NCI-H748 (cell line): ENCODE results near the gene BBC3.
A peak's percentile ranks its signal among the peaks of the same experiment; 100 is the strongest.

Experiments
- DNase-seq: peaks from one replicate; lab custom pipeline; 2025; ENCODE audit not compliant: unreplicated experiment; lab: John Stamatoyannopoulos, UW

Gene BBC3

GRCh38 chr19:47232422-47233211, 1.6 kb upstream of the BBC3 start:
- no peak for DNase-seq

DNA sequence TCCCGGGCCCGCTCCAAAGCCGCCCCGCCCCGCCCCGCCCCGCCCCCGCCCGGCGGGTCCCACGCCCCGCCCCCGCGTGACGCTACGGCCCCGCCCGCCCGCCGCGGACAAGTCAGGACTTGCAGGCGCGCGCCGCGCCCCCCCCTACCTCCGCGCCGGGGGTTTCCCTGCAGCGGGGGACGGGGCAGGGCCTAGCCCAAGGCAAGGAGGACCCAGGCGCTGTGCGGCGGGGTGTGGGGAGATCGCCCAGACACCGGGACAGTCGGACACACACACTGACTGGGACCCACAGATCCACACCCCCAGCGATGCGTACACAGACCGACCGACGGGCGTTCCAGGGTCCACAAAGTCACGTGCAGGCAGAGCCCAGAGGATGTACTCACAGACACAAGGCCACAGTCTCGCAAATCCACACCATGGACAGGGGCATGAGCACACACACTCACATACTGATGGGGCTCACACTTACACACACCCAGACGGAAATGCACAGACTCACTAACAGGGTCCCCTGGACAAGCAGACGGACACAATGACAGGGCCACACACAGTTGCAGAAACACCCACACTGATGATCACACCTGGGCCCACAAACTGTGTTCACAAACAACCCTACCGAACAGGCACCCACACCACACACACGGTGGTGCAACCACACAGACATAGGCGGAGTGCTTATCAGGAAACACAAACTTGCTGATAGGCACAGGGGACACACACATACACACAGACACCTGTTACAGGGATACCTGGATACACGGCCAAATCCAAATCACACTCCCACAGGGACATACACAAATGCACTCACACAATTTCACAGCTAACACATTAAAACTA, 436 bp upstream of the BBC3 start:
- DNase-seq: peak; percentile 92

GRCh38 chr19:47230054-47230920, 712 bp downstream of the BBC3 start:
- peak; percentile 63 for DNase-seq

DNA sequence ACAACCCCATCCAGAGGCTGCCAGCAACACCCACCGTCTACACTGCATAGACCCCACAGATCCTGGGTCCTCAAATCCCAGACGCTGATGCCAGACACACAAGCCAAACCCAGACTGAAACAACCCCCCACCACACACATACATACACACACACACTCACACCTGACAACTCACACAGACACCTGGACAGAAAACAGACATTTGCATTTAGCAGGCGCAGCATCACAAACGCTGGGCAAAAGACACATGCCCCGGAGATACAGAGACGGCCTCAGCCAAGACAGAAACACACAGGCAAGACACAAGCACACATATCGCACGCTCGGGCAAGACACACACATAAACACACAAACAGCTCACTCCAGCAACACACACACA, 1.3 kb downstream of the BBC3 start:
- DNase-seq: peak; percentile 28

- peak; percentile 38 for DNase-seq
Observed at GRCh38 chr19:47228937-47229675, 1.9 kb downstream of the BBC3 start.

DNA sequence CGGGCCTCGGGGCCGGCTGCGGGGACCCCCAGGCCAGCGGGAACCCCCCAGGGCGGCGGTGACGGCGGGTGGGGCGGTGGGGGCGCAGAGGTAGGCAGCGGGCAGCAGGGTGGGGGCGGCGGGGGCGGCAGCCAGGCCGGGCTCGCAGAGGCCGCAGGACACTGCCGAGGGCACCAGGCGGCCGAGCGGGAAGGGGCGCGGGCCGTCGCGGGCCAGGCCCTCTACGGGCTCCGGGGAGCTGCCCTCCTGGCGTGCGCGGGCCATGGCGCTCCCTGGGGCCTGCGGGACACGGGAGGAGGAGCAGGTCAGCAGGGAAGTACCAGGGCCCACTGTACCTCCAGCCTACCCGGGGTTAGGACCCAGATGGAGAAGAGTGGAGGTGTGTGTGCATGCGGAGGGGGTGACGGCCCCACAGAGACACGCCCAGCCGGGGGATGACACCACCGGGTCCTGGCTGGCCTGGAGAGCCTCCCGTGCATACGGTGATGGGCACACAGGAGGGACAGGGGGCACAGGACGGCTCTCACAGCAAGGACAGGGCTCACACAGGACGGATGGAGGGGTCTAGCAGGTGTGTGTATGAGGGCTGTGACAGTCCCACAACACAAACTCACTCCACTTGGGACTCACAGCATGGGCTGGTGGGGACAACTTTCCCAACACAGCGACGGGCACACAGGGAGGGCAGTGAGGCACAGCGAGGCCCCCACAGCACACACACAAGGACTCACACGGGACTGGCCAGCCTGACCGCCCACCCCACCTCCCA, 2.6 kb downstream of the BBC3 start:
- peak; percentile 47 for DNase-seq

GRCh38 chr19:47227352-47228167, 3.4 kb downstream of the BBC3 start:
- peak; percentile 81 for DNase-seq

GRCh38 chr19:47226426-47227351, 4.3 kb downstream of the BBC3 start:
- peak; percentile 45 for DNase-seq

- peak; percentile 95 for DNase-seq
Observed at GRCh38 chr19:47225746-47226425, 5.1 kb downstream of the BBC3 start.

DNA sequence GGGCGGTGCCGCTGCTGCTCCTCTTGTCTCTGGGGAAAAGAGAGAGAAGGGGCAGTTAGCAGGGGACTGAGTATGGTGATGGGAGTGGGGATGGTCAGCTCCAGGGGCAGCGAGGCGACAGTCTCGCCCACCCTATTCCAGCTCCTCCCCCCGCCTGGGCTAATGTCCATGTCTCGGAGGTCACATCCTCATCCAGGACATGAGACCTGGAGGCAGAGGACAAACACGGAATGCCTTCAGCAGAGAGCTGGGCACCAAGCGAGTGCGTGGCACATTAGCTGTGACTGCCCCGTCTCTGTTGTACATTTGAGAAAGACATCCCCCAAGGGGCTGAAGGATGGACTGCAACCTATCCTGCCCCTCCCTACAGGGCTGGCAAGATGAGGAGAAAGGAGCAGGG, 9.1 kb downstream of the BBC3 start:
- no peak for DNase-seq

GRCh38 chr19:47221080-47221841, 9.7 kb downstream of the BBC3 start:
- no peak for DNase-seq

- no peak for DNase-seq
Observed at GRCh38 chr19:47215581-47215980, 15.4 kb downstream of the BBC3 start.

- DNase-seq: peak; percentile 70
Observed at GRCh38 chr19:47210689-47211316, 20.2 kb downstream of the BBC3 start.

DNA sequence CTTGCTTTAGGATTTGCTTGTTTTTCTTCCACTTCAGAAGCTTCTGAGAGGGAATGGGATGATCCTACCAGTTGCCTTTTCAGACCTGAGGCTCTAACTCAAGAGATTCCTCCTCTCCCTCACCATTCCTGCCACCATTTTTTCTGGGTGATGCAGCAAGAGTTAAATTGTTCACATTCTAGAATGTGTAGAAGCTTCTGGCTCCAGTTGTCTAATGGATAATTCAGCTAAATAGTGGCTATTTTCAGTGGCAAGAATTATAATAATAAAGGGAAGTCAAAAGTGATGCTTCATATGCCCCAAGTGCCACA, 20.9 kb downstream of the BBC3 start:
- no peak for DNase-seq

GRCh38 chr19:47209319-47210179, 21.4 kb downstream of the BBC3 start:
- no peak for DNase-seq
